ENCODE results near the gene PRRT4. TPM values are rescaled to one million over a fixed set of nuclear protein-coding genes. Genes with fewer than 3 reads are reported as not detected.

PRRT4 gene
- total and polyA plus RNA-seq, 2 experiments from 2014 or later = 0.55 to 0.56 TPM

GRCh38 chr7:128393526-128394330 is 32.2 kb upstream of the PRRT4 start:
- Histone ChIP-seq H3K79me2 (replicated peaks; ENCODE audit: insufficient read depth) (no peaks in the 10 kb centered on the region), H2AFZ (no peak overlapping the region), H3K4me3 (no peak overlapping the region), H3K36me3 (ENCODE audit: insufficient read depth) (no peaks in the 10 kb centered on the region), H3K27ac (ENCODE audit: low read depth) (no peak overlapping the region), H4K20me1 (replicated peaks; ENCODE audit: insufficient read depth) (no peaks in the 10 kb centered on the region), H3K4me2 (no peak overlapping the region), H3K4me1 (ENCODE audit: insufficient read depth) (no peaks in the 10 kb centered on the region; the same call in 1 of the 2 replicates), H3K9me2 (ENCODE audit: insufficient read depth) (no peaks in the 10 kb centered on the region), H3K27me3 (ENCODE audit: insufficient read depth) (peaks cover 3% of the 10 kb centered on the region; the same call in 1 of the 2 replicates), H3F3A (replicated peaks; ENCODE audit: low read depth) (no peaks in the 10 kb centered on the region)
- Mint-ChIP-seq H3K4me1 (peaks cover 12% of the 10 kb centered on the region), H3K36me3 (ENCODE audit: low read depth) (peaks cover 14% of the 10 kb centered on the region), H3K27ac (no peak overlapping the region), H3K27me3 (ENCODE audit: insufficient read depth, low read depth, poor library complexity) (peaks cover 11% of the 10 kb centered on the region), H3K9me3 (no peaks in the 10 kb centered on the region), H3K4me3 (no peak overlapping the region)
- DNase-seq (ENCODE audit: low spot score) (no peak), ATAC-seq (no peak)
- TF ChIP-seq EZH2 (IDR thresholded peaks at IDR 0.05; ENCODE audit: low read depth, unreplicated experiment) (no peak), NANOG (IDR thresholded peaks at IDR 0.05; ENCODE audit: borderline replicate concordance) (no peak), POLR2AphosphoS5 (IDR thresholded peaks at IDR 0.05; ENCODE audit: low read depth) (no peak), ZNF114 (CRISPR knock-in tag; IDR thresholded peaks at IDR 0.05) (no peak), ETS1 (IDR thresholded peaks at IDR 0.05) (no peak), ZNF331 (CRISPR knock-in tag; IDR thresholded peaks at IDR 0.05; ENCODE audit: low read depth) (no peak), JUNB (IDR thresholded peaks at IDR 0.05; ENCODE audit: unreplicated experiment) (no peak), STAT1 (IDR thresholded peaks at IDR 0.05; ENCODE audit: unreplicated experiment) (no peak), ZNF462 (CRISPR knock-in tag; IDR thresholded peaks at IDR 0.05) (no peak), EZH2phosphoT487 (IDR thresholded peaks at IDR 0.05; ENCODE audit: unreplicated experiment) (no peak), CTCF (conservative IDR thresholded peaks at IDR 0.05; ENCODE audit: low read depth in 2 of 2) (no peak), CREB1 (CRISPR knock-in tag; IDR thresholded peaks at IDR 0.05; ENCODE audit: low read depth) (no peak)
- TF ChIP-seq, protein P1, sequence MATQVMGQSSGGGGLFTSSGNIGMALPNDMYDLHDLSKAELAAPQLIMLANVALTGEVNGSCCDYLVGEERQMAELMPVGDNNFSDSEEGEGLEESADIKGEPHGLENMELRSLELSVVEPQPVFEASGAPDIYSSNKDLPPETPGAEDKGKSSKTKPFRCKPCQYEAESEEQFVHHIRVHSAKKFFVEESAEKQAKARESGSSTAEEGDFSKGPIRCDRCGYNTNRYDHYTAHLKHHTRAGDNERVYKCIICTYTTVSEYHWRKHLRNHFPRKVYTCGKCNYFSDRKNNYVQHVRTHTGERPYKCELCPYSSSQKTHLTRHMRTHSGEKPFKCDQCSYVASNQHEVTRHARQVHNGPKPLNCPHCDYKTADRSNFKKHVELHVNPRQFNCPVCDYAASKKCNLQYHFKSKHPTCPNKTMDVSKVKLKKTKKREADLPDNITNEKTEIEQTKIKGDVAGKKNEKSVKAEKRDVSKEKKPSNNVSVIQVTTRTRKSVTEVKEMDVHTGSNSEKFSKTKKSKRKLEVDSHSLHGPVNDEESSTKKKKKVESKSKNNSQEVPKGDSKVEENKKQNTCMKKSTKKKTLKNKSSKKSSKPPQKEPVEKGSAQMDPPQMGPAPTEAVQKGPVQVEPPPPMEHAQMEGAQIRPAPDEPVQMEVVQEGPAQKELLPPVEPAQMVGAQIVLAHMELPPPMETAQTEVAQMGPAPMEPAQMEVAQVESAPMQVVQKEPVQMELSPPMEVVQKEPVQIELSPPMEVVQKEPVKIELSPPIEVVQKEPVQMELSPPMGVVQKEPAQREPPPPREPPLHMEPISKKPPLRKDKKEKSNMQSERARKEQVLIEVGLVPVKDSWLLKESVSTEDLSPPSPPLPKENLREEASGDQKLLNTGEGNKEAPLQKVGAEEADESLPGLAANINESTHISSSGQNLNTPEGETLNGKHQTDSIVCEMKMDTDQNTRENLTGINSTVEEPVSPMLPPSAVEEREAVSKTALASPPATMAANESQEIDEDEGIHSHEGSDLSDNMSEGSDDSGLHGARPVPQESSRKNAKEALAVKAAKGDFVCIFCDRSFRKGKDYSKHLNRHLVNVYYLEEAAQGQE (IDR thresholded peaks at IDR 0.05; ENCODE audit: unreplicated experiment) = no peak
